Mucosa of descending colon (tissue), 3 donors: Measurements from ENCODE around the gene RAB20. TPM values are rescaled to one million over a fixed set of nuclear protein-coding genes. Genes with fewer than 3 reads are reported as not detected.
A peak's percentile ranks its signal among the peaks of the same experiment; 100 is the strongest.
"Not testable (repeated sequence)": the region's sequence is repeated elsewhere in the genome, so short reads cannot be mapped to it uniquely, and the experiment has no call there.

ENCODE experiments used
- ATAC-seq: fragments of 200-7000 bp; cut with Tn5 transposase; one replicate; pipeline ENCODE4 v1.9.1; 2020; ENCODE audit warnings: mild to moderate bottlenecking, moderate library complexity
- DNase-seq, 3 donors: peaks; one replicate each; pipeline ENCODE4 v3.0.0-alpha.2; 2020
- H3K36me3 ChIP-seq: fragments of 200-600 bp; one replicate; pipeline ENCODE4 v1.8.0; 2021; ENCODE audit warnings: low read depth, mild to moderate bottlenecking
- H3K4me1 ChIP-seq: fragments of 200-600 bp; one replicate; pipeline ENCODE4 v1.8.0; 2021; ENCODE audit warnings: low read depth, mild to moderate bottlenecking
- H3K4me3 ChIP-seq: fragments of 200-600 bp; one replicate; pipeline ENCODE4 v1.8.0; 2021; ENCODE audit warnings: mild to moderate bottlenecking
- H3K9me3 ChIP-seq: fragments of 200-600 bp; one replicate; pipeline ENCODE4 v1.8.0; 2021; ENCODE audit warnings: mild to moderate bottlenecking
- intact Hi-C, 2 donors: fragments of 100-400 bp; cut with DNase I in 1 of 2; cut with micrococcal nuclease in 1 of 2; formaldehyde crosslinking; loops; one replicate each; pipeline versions ENCODE4 v1.11.0 to v1.11.1; 2022; cut with DNase I, micrococcal nuclease
- long read RNA-seq, 2 donors: library from polyadenylated mRNA; unstranded; transcript quantifications; one replicate each; pipeline ENCODE4 v2.0.0, GENCODE V29; 2019 to 2021
- total RNA-seq, 3 donors: library from RNA; stranded (reverse); fragmentation: NEBNext Ultra II Directional in 2 of 3; extraction: Animal tissue kit (Norgen Biotek cat#: 25700) in 2 of 3; gene quantifications; one replicate each; pipeline versions ENCODE4 v1.2.1 to v1.2.4, GENCODE V29; 2021 to 2023
- TF ChIP-seq, protein P1 (sequence below): fragments of 200-600 bp; IDR thresholded peaks from one replicate; pipeline ENCODE4 v1.8.0; 2022; ENCODE audit warnings: antibody characterized with exemption, mild to moderate bottlenecking
- donor health status: DM: no; HTN: no; CAD: no; lungs with moderate emphysema.
- donor health status: DM: no; HTN: no; CAD: no.
- donor health status: DM: no; HTN: yes; CAD: no.

RAB20 gene, protein sequence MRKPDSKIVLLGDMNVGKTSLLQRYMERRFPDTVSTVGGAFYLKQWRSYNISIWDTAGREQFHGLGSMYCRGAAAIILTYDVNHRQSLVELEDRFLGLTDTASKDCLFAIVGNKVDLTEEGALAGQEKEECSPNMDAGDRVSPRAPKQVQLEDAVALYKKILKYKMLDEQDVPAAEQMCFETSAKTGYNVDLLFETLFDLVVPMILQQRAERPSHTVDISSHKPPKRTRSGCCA
- total RNA-seq, result 10 to 100 TPM; 24.4 to 45.2 (median 33.7) TPM
- long read RNA-seq, donor 1, transcript RAB20-201 (2 exons, 1,518 nt), result major isoform, 52 of 55 reads
- long read RNA-seq, donor 1, partial matches to known transcripts, result 0 of 55 reads
- long read RNA-seq, donor 1, other reads (novel, unspliced or antisense), result 3 of 55 reads
- long read RNA-seq, donor 2, transcript RAB20-201 (2 exons, 1,518 nt), result major isoform, 74 of 78 reads
- long read RNA-seq, donor 2, partial matches to known transcripts, result 1 of 78 reads
- long read RNA-seq, donor 2, other reads (novel, unspliced or antisense), result 3 of 78 reads

- Histone ChIP-seq H3K36me3 (no peaks in the 10 kb centered on the region), H3K9me3 (no peaks in the 10 kb centered on the region), H3K4me1 (peaks cover 25% of the 10 kb centered on the region), H3K4me3 (peak within 1 kb of the TSS; percentile 70)
- TF ChIP-seq, protein P1, sequence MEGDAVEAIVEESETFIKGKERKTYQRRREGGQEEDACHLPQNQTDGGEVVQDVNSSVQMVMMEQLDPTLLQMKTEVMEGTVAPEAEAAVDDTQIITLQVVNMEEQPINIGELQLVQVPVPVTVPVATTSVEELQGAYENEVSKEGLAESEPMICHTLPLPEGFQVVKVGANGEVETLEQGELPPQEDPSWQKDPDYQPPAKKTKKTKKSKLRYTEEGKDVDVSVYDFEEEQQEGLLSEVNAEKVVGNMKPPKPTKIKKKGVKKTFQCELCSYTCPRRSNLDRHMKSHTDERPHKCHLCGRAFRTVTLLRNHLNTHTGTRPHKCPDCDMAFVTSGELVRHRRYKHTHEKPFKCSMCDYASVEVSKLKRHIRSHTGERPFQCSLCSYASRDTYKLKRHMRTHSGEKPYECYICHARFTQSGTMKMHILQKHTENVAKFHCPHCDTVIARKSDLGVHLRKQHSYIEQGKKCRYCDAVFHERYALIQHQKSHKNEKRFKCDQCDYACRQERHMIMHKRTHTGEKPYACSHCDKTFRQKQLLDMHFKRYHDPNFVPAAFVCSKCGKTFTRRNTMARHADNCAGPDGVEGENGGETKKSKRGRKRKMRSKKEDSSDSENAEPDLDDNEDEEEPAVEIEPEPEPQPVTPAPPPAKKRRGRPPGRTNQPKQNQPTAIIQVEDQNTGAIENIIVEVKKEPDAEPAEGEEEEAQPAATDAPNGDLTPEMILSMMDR, result peak; percentile 8
- intact Hi-C loops, result no loop called here
- ATAC-seq, result peak; percentile 84
- DNase-seq, result peak; percentile 92 to 93 (median 93)
Measured at GRCh38 chr13:110561344-110562035, at the start of gene RAB20. Gene RAB20 (minus strand): TSS chr13:110561722. CDS start chr13:110561519, 203 bp downstream.

GRCh38 chr13:110610955-110611595 is 49.6 kb upstream of the RAB20 start:
- Histone ChIP-seq H3K9me3 (no peaks in the 10 kb centered on the region), H3K4me1 (peaks cover 3% of the 10 kb centered on the region), H3K36me3 (no peaks in the 10 kb centered on the region), H3K4me3 (no peak overlapping the region)
- intact Hi-C loops, result no loop called here
- DNase-seq, result no peak
- TF ChIP-seq, protein P1, result no peak
- no peak for ATAC-seq

- no peaks in the 10 kb centered on the region for H3K4me1 ChIP-seq
- intact Hi-C loops, result no loop called here
- no peak overlapping the region for H3K4me3 ChIP-seq
- TF ChIP-seq, protein P1, result no peak
- H3K9me3 ChIP-seq, result no peaks in the 10 kb centered on the region
- DNase-seq (no peak), ATAC-seq (no peak)
- H3K36me3 ChIP-seq, result no peaks in the 10 kb centered on the region
Measured at GRCh38 chr13:110607675-110608224, 46.2 kb upstream of the RAB20 start.

DNA sequence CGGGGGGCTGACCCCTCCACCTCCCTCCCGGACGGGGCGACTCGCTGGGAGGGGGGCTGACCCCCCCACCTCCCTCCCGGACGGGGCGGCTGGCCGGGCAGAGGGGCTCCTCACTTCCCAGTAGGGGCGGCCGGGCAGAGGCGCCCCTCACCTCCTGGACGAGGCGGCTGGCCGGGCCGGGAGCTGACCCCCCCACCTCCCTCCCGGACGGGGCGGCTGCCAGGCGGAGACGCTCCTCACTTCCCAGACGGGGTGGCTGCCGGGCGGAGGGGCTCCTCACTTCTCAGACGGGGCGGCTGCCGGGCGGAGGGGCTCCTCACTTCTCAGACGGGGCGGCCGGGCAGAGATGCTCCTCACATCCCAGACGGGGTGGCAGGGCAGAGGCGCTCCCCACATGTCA is 44.8 kb upstream of the RAB20 start:
- DNase-seq, intact Hi-C loops: not testable (repeated sequence)

GRCh38 chr13:110605132-110605531 is 43.6 kb upstream of the RAB20 start:
- Histone ChIP-seq H3K4me3 (no peak overlapping the region), H3K36me3 (no peaks in the 10 kb centered on the region), H3K9me3 (no peaks in the 10 kb centered on the region), H3K4me1 (no peaks in the 10 kb centered on the region)
- no peak for DNase-seq
- intact Hi-C loops, result no loop called here
- TF ChIP-seq, protein P1, result no peak
- no peak for ATAC-seq

More for the DNA sequence above, 44.8 kb upstream of the RAB20 start:
- not testable (repeated sequence) for H3K4me3 ChIP-seq, H3K9me3 ChIP-seq, ATAC-seq, H3K4me1 ChIP-seq, H3K36me3 ChIP-seq
